Glutamatergic neuron (in vitro differentiated cells): ENCODE results near the gene LCK. TPM values are rescaled to one million over a fixed set of nuclear protein-coding genes. Genes with fewer than 3 reads are reported as not detected.
A peak's percentile ranks its signal among the peaks of the same experiment; 100 is the strongest.
"Not testable (repeated sequence)": the region's sequence is repeated elsewhere in the genome, so short reads cannot be mapped to it uniquely, and the experiment has no call there.

Experiments used
- DNase-seq: peaks from one replicate; pipeline ENCODE4 v3.0.0; 2022
- H3K27ac Mint-ChIP-seq: one replicate; pipeline ENCODE4 v1.8.0; 2020; ENCODE audit warnings: mild to moderate bottlenecking, mixed read lengths, inconsistent platforms; ENCODE audit not compliant: unreplicated experiment
- H3K27me3 Mint-ChIP-seq: one replicate; pipeline ENCODE4 v1.8.0; 2020; ENCODE audit warnings: mild to moderate bottlenecking, moderate library complexity, mixed read lengths, inconsistent platforms; ENCODE audit not compliant: unreplicated experiment
- H3K36me3 Mint-ChIP-seq: one replicate; pipeline ENCODE4 v1.8.0; 2020; ENCODE audit warnings: mild to moderate bottlenecking, mixed read lengths, inconsistent platforms; ENCODE audit not compliant: unreplicated experiment
- H3K4me1 Mint-ChIP-seq: one replicate; pipeline ENCODE4 v1.8.0; 2020; ENCODE audit warnings: mild to moderate bottlenecking, low read depth, mixed read lengths, inconsistent platforms; ENCODE audit not compliant: unreplicated experiment
- H3K4me3 Mint-ChIP-seq: one replicate; pipeline ENCODE4 v1.8.0; 2020; ENCODE audit warnings: mild to moderate bottlenecking, mixed read lengths, inconsistent platforms; ENCODE audit not compliant: unreplicated experiment
- H3K9me3 Mint-ChIP-seq: one replicate; pipeline ENCODE4 v1.8.0; 2020; ENCODE audit warnings: mild to moderate bottlenecking, moderate library complexity, mixed read lengths, inconsistent platforms; ENCODE audit not compliant: unreplicated experiment
- CTCF ChIP-seq: fragments of 200-600 bp; sonication (generic); IDR thresholded peaks from one replicate; pipeline ENCODE4 v1.5.0; 2021; ENCODE audit not compliant: partially characterized antibody, unreplicated experiment
- total RNA-seq: library from RNA; stranded (reverse); fragmentation: NEBNext Ultra II Directional; extraction: Animal tissue kit (Norgen Biotek cat#: 25700); gene quantifications from one replicate; pipeline ENCODE4 v1.2.1, GENCODE V29; 2021; ENCODE audit not compliant: unreplicated experiment

Gene LCK
- total RNA-seq, 1 donor from 2014 or later = 0.37 TPM

GRCh38 chr1:32285658-32286057, 34.6 kb downstream of the LCK start:
- Mint-ChIP-seq H3K9me3 (no peaks in the 10 kb centered on the region), H3K27me3 (no peaks in the 10 kb centered on the region), H3K27ac (no peak overlapping the region), H3K36me3 (no peaks in the 10 kb centered on the region), H3K4me3 (no peak overlapping the region), H3K4me1 (no peaks in the 10 kb centered on the region)
- DNase-seq = no peak
- no peak for TF ChIP-seq CTCF

GRCh38 chr1:32286763-32287162, 35.7 kb downstream of the LCK start:
- no peak for TF ChIP-seq CTCF
- no peak overlapping the region for H3K27ac Mint-ChIP-seq
- no peaks in the 10 kb centered on the region for H3K9me3 Mint-ChIP-seq
- no peak overlapping the region for H3K4me3 Mint-ChIP-seq
- no peaks in the 10 kb centered on the region for H3K36me3 Mint-ChIP-seq
- DNase-seq = no peak
- H3K27me3 Mint-ChIP-seq = no peaks in the 10 kb centered on the region
- no peaks in the 10 kb centered on the region for H3K4me1 Mint-ChIP-seq

GRCh38 chr1:32289256-32289655, 38.2 kb downstream of the LCK start:
- peaks cover 2% of the 10 kb centered on the region for H3K27me3 Mint-ChIP-seq
- no peak overlapping the region for H3K4me3 Mint-ChIP-seq
- DNase-seq = no peak
- H3K36me3 Mint-ChIP-seq = no peaks in the 10 kb centered on the region
- no peak for TF ChIP-seq CTCF
- H3K9me3 Mint-ChIP-seq = peaks cover 2% of the 10 kb centered on the region
- no peaks in the 10 kb centered on the region for H3K4me1 Mint-ChIP-seq
- H3K27ac Mint-ChIP-seq = no peak overlapping the region

GRCh38 chr1:32291145-32291707, 40.2 kb downstream of the LCK start:
- TF ChIP-seq CTCF = no peak
- peaks cover 2% of the 10 kb centered on the region for H3K9me3 Mint-ChIP-seq
- H3K27ac Mint-ChIP-seq = no peak overlapping the region
- no peak for DNase-seq
- no peaks in the 10 kb centered on the region for H3K36me3 Mint-ChIP-seq
- H3K27me3 Mint-ChIP-seq = peaks cover 4% of the 10 kb centered on the region
- H3K4me1 Mint-ChIP-seq = no peaks in the 10 kb centered on the region
- peak overlapping the region; percentile 81 for H3K4me3 Mint-ChIP-seq

GRCh38 chr1:32291708-32292538, 40.9 kb downstream of the LCK start, which contains the start of gene HDAC1:
TSS of gene HDAC1 (plus strand) at chr1:32292083. CDS start at chr1:32292170, 87 bp downstream.
- Mint-ChIP-seq H3K4me3 (peak within 1 kb of the TSS; percentile 96), H3K27ac (peak within 1 kb of the TSS; percentile 79)
- TF ChIP-seq CTCF = no peak

GRCh38 chr1:32298211-32298610, 47.1 kb downstream of the LCK start:
- not testable (repeated sequence) for H3K4me1 Mint-ChIP-seq, H3K36me3 Mint-ChIP-seq, H3K27me3 Mint-ChIP-seq, H3K4me3 Mint-ChIP-seq, H3K27ac Mint-ChIP-seq, H3K9me3 Mint-ChIP-seq, DNase-seq

More at GRCh38 chr1:32291708-32292538, 40.9 kb downstream of the LCK start, which contains the start of gene HDAC1:
- H3K9me3 Mint-ChIP-seq = peaks cover 4% of the 10 kb centered on the region
- peak; percentile 81 for DNase-seq
- H3K36me3 Mint-ChIP-seq = no peaks in the 10 kb centered on the region
- H3K27me3 Mint-ChIP-seq = peaks cover 4% of the 10 kb centered on the region
- no peaks in the 10 kb centered on the region for H3K4me1 Mint-ChIP-seq
